Measurements from ENCODE around the gene SPAG8.

The SPAG8 gene

DNA sequence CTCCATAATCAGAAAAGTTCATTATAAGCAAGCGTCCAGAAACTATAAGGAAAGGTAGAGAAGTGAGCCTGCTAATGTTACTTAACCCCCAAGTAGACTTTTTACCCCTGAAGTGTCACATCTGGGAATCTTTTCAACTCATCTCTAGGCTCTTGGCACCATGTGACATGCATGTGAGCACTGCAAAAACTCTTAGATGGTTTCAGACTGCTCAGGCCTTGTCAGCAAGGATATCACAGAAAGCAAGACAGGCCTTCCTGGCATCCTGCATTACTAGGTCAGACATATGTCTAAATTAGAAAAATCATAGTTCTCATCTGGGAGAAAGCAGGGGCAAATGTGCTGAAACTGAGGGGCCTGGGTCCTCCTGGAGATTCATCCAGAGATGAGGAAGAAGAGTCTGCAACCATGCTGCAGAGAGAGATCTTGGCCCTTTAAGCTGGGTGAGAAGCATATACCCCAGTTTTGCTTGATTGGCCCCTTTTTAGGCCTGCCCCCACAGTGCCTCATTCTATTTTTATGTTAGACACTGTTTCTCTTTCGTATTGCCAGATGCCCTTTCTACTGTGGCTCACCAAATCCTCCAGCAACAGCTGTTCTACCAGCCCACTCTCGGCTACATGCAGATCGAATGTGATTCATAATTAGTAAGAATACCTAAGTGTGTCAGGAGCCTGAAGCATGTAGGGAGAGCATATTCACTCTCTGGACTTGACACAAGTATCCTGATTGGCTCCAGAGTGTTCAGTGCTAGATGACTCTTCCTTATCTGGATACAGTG, 35.9 kb upstream of the SPAG8 start:
- Mint-ChIP-seq H3K27ac (no peak overlapping the region), H3K36me3 (ENCODE audit: low read depth) (peaks cover 51% of the 10 kb centered on the region), H3K27me3 (ENCODE audit: low read depth, poor library complexity) (peaks cover 52% of the 10 kb centered on the region), H3K9me3 (no peaks in the 10 kb centered on the region), H3K4me1 (peaks cover 7% of the 10 kb centered on the region), H3K4me3 (no peak overlapping the region)
- TF ChIP-seq, protein P1, sequence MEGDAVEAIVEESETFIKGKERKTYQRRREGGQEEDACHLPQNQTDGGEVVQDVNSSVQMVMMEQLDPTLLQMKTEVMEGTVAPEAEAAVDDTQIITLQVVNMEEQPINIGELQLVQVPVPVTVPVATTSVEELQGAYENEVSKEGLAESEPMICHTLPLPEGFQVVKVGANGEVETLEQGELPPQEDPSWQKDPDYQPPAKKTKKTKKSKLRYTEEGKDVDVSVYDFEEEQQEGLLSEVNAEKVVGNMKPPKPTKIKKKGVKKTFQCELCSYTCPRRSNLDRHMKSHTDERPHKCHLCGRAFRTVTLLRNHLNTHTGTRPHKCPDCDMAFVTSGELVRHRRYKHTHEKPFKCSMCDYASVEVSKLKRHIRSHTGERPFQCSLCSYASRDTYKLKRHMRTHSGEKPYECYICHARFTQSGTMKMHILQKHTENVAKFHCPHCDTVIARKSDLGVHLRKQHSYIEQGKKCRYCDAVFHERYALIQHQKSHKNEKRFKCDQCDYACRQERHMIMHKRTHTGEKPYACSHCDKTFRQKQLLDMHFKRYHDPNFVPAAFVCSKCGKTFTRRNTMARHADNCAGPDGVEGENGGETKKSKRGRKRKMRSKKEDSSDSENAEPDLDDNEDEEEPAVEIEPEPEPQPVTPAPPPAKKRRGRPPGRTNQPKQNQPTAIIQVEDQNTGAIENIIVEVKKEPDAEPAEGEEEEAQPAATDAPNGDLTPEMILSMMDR (IDR thresholded peaks at IDR 0.05), result no peak
- no peak for DNase-seq

DNA sequence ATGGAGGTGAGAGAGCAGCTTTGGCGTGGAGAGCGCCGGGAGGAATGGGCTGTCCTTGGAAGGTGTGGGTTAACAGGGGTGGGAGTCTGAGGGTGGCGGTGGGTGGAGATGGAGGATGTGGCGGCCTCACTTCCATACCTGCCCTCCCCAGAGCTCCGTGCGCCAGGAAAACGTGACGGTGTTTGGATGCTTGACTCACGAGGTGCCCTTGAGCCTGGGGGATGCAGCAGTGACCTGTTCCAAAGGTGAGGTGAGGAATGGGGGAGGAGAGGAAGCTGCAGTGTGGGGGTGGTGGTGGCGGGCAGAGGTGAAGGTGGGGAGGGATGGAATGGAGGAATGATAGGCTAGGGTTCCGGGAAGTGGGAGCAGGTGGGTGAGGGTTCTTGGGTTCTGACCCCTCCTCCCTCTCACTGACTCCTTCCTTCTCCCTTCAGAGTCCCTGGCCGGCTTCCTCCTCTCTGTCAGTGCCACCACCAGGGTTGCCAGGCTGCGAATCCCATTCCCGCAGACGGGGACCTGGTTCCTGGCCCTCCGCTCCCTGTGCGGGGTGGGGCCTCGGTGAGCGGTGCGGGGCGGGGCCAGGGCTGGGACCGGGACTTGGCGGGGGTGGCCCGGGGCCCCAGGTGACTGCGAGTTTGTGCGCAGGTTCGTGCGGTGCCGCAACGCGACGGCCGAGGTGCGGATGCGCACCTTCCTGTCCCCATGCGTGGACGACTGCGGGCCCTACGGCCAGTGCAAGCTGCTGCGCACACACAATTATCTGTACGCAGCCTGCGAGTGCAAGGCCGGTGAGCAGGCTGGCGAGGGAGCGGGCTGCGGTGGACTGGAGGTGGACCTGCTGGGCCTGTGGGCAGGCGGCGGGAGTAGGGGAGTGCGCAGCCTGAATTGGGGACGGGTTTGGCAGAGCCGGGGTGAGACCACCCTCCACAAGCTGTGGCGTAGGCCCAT, 34.0 kb upstream of the SPAG8 start:
- TF ChIP-seq, protein P1 (IDR thresholded peaks at IDR 0.05), result no peak
- Mint-ChIP-seq H3K36me3 (ENCODE audit: low read depth) (peaks cover 44% of the 10 kb centered on the region), H3K9me3 (no peaks in the 10 kb centered on the region), H3K4me3 (peak overlapping the region; percentile 48), H3K4me1 (peaks cover 7% of the 10 kb centered on the region), H3K27me3 (ENCODE audit: low read depth, poor library complexity) (peaks cover 45% of the 10 kb centered on the region), H3K27ac (no peak overlapping the region)
- DNase-seq, result peak; percentile 24

DNA sequence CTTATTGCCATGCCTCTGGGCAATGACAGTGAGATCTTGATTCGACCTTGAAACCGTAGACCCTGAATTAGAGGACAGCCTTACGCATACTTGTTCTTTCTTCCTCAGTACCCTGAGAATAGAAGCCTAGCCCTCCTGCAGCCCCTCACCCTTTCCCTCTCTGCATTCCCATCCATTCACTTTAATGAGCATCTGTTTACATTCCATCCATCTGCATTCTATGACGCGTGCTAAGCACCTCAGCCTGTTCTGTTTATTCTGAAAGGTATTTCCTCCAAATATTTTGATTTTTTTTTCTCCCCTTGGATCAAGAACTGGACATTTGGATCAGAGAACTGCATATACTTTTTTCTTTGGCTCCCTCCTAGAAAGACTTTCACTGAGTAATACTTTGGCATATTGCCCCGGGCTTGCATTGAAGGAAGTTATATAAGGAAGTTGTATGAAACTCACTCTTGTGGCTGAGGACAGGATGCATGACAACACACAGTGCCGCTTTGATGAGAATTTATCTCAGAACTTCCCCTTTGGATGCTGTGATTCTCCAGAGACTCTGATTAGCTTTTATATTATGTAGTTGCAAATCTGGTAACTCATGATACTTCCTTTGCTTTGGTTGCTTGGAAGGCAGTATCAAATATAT, 32.7 kb upstream of the SPAG8 start:
- Mint-ChIP-seq H3K4me3 (no peak overlapping the region), H3K27ac (no peak overlapping the region), H3K27me3 (ENCODE audit: low read depth, poor library complexity) (peaks cover 45% of the 10 kb centered on the region), H3K36me3 (ENCODE audit: low read depth) (peaks cover 44% of the 10 kb centered on the region), H3K9me3 (no peaks in the 10 kb centered on the region), H3K4me1 (peaks cover 7% of the 10 kb centered on the region)
- no peak for DNase-seq
- TF ChIP-seq, protein P1 (IDR thresholded peaks at IDR 0.05), result no peak

DNA sequence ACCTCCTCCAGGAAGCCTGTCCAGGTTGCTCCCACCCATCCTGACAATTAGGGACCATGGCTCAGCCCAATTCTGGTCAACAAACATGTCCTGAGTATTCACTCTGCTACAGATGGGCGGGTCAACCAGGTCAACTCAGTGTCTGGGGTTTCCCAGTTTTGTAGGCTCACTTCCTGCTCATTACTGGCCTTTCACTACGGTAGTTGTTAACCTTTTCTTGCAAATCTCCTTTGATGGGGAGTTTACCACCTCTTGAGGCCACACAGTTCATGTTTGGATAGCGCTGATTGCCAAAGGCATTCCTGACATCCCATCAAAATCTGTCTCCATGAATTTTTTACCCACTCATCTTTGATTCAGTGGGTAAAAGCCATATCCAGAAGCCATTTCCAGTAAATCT, 30.7 kb upstream of the SPAG8 start:
- TF ChIP-seq, protein P1 (IDR thresholded peaks at IDR 0.05), result no peak
- Mint-ChIP-seq H3K4me1 (peaks cover 7% of the 10 kb centered on the region), H3K36me3 (ENCODE audit: low read depth) (peaks cover 44% of the 10 kb centered on the region), H3K9me3 (no peaks in the 10 kb centered on the region), H3K27me3 (ENCODE audit: low read depth, poor library complexity) (peaks cover 45% of the 10 kb centered on the region), H3K27ac (no peak overlapping the region), H3K4me3 (no peak overlapping the region)
- no peak for DNase-seq

DNA sequence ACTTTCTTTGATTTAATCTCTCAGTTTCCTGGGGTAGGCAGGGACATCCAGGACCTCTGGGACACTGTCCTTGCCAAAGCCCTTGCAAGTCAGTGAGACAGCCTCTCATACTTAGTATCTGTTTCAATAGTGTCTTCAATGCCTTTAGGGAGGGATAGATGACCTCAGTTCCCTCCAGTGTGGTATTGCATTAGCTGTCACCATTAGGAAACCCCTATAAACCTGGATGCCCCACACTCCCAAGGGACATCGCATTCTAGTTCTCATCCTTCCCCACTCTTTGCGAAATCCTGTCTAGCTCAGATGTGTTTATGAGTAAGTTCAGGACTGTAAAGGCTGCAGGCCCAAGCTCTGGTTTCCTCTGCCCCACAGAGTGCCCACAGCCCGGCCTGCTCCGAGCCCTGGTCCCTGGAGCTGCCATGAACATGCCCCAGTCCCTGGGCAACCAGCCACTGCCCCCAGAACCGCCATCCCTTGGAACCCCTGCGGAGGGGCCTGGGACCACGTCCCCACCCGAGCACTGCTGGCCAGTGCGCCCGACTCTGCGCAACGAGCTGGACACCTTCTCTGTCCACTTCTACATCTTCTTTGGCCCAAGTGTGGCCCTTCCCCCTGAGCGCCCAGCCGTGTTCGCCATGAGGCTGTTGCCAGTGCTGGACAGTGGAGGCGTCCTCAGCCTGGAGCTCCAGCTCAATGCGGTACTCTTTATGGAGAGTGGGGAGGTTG, 30.1 kb upstream of the SPAG8 start:
- TF ChIP-seq, protein P1 (IDR thresholded peaks at IDR 0.05), result no peak
- Mint-ChIP-seq H3K36me3 (ENCODE audit: low read depth) (peaks cover 38% of the 10 kb centered on the region), H3K9me3 (no peaks in the 10 kb centered on the region), H3K27me3 (ENCODE audit: low read depth, poor library complexity) (peaks cover 41% of the 10 kb centered on the region), H3K4me1 (peaks cover 7% of the 10 kb centered on the region), H3K4me3 (no peak overlapping the region), H3K27ac (peak overlapping the region; percentile 37)
- DNase-seq, result no peak
